IMR-90 (cell line): ENCODE results near the gene FBRSL1.

ENCODE experiments used
- CHD1 ChIP-seq: IDR thresholded peaks from 2 replicates; pipeline ENCODE4 v1.6.1; 2012; ENCODE audit warnings: low read depth, low read length, improper control_type of control experiment
- POLR2A ChIP-seq: IDR thresholded peaks from 2 replicates; pipeline ENCODE4 v1.6.1; 2012; ENCODE audit warnings: mild to moderate bottlenecking, low read depth, low read length
- TF ChIP-seq, protein P1 (sequence below): conservative IDR thresholded peaks from 2 replicates; pipeline ENCODE4 v1.5.1; 2012; ENCODE audit warnings: mild to moderate bottlenecking, low read depth, low read length, improper control_type of control experiment
- TF ChIP-seq, protein P2 (sequence below): fragments of 150-350 bp; IDR thresholded peaks from 2 replicates; pipeline ENCODE4 v1.6.1; 2016; ENCODE audit warnings: low read depth, mild to moderate bottlenecking, low read length, moderate library complexity, borderline replicate concordance

DNA sequence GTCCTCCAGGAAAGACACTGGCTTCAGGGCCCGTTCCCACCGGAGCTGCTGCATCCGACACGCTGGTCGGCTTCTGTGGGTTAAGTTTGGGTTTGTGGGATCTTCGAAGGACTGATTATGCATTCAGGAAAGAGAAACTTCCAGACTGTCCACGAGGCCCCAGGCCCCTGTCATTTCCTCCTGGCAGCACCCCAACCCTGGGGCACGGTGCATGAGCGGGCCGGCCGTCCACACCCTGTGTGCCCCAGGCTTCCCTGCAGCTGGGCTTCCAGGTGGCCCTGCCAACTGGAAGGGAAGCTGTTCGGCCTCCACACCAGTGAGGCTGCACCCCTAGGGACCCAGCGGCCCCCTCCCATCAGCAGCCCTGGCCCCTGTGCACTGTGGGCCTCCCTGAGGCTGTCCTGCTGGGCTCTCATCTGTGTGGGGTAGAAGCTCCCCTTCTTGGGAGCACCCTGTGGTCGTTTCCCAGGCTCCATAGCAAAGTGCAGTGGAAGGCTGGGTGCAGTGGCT is 9.3 kb upstream of the FBRSL1 start:
- TF ChIP-seq POLR2A (no peak), CHD1 (no peak)
- TF ChIP-seq, protein P1, sequence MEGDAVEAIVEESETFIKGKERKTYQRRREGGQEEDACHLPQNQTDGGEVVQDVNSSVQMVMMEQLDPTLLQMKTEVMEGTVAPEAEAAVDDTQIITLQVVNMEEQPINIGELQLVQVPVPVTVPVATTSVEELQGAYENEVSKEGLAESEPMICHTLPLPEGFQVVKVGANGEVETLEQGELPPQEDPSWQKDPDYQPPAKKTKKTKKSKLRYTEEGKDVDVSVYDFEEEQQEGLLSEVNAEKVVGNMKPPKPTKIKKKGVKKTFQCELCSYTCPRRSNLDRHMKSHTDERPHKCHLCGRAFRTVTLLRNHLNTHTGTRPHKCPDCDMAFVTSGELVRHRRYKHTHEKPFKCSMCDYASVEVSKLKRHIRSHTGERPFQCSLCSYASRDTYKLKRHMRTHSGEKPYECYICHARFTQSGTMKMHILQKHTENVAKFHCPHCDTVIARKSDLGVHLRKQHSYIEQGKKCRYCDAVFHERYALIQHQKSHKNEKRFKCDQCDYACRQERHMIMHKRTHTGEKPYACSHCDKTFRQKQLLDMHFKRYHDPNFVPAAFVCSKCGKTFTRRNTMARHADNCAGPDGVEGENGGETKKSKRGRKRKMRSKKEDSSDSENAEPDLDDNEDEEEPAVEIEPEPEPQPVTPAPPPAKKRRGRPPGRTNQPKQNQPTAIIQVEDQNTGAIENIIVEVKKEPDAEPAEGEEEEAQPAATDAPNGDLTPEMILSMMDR = no peak
- TF ChIP-seq, protein P2, sequence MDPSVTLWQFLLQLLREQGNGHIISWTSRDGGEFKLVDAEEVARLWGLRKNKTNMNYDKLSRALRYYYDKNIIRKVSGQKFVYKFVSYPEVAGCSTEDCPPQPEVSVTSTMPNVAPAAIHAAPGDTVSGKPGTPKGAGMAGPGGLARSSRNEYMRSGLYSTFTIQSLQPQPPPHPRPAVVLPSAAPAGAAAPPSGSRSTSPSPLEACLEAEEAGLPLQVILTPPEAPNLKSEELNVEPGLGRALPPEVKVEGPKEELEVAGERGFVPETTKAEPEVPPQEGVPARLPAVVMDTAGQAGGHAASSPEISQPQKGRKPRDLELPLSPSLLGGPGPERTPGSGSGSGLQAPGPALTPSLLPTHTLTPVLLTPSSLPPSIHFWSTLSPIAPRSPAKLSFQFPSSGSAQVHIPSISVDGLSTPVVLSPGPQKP = no peak
